Measurements from ENCODE around the gene LARGE1. TPM values are rescaled to one million over a fixed set of nuclear protein-coding genes. Genes with fewer than 3 reads are reported as not detected.
A peak's percentile ranks its signal among the peaks of the same experiment; 100 is the strongest.

Gene LARGE1
- total RNA-seq, 1 donor from 2014 or later = 119 TPM

- DNase-seq (ENCODE audit: low spot score) = no peak
- intact Hi-C loops (cut with DNase I) = loop anchor here (2.0 to 10.0 kb wide), 2 partner anchors 52 to 394 kb away; no protein-coding TSS in a partner anchor
Measured at GRCh38 chr22:33918676-33919365, 1.5 kb downstream of the LARGE1 start.

- intact Hi-C loops (cut with DNase I) = loop anchor here (2.0 to 10.0 kb wide), 2 partner anchors 51 to 393 kb away; no protein-coding TSS in a partner anchor
- DNase-seq (ENCODE audit: low spot score) = no peak
Measured at GRCh38 chr22:33917744-33918406, 2.4 kb downstream of the LARGE1 start.

DNA sequence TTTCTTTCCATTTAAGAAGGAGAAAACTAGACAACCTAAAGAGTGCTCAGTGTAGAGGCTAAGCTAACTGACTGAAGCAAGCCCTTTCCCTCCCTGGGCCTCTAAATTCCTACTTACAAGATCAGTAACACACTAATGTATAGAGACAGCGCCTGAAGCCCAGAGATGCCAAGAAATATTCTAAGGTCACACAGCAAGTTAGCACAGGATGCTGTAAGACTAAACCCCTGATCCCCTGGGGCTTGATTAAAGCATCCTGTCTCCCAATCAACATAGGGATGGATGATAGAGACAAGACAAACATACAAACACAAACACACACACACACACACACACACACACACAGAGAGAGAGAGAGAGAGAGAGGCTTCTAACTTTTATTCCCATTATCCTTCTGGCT is 5.6 kb downstream of the LARGE1 start:
- intact Hi-C loops (cut with DNase I) = loop anchor here (10.0 kb wide), 1 partner anchor 390 kb away; no protein-coding TSS in a partner anchor
- DNase-seq (ENCODE audit: low spot score) = no peak

DNA sequence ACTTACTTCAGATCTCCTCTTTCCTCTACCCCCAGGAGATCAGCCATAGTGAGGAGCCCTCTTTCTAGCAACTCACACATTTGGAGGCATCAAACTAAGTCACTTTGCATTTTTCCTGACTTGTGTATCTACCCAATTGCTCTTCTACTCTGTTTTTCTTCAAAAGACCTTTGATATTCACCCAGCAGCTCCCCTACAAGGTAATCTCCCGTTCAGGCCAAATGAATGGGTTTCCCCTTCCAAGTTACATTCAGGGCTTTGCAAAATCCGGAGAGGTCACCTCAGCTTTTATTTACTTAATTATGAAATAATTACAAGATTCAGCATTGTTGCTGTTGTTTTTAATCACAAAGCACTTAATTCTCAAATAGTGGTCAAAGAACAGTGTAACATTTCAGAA is 6.1 kb downstream of the LARGE1 start:
- intact Hi-C loops (cut with DNase I) = loop anchor here (10.0 kb wide), 1 partner anchor 389 kb away; no protein-coding TSS in a partner anchor
- DNase-seq (ENCODE audit: low spot score) = no peak

- intact Hi-C loops (cut with DNase I) = loop anchor here (10.0 kb wide), 1 partner anchor 388 kb away; no protein-coding TSS in a partner anchor
- DNase-seq (ENCODE audit: low spot score) = no peak
Measured at GRCh38 chr22:33913188-33913587, 7.1 kb downstream of the LARGE1 start.

GRCh38 chr22:33909911-33910310 is 10.4 kb downstream of the LARGE1 start:
- intact Hi-C loops (cut with DNase I) = loop anchor here (5.0 to 10.0 kb wide), 2 partner anchors 38 to 385 kb away; no protein-coding TSS in a partner anchor
- DNase-seq (ENCODE audit: low spot score) = no peak

DNA sequence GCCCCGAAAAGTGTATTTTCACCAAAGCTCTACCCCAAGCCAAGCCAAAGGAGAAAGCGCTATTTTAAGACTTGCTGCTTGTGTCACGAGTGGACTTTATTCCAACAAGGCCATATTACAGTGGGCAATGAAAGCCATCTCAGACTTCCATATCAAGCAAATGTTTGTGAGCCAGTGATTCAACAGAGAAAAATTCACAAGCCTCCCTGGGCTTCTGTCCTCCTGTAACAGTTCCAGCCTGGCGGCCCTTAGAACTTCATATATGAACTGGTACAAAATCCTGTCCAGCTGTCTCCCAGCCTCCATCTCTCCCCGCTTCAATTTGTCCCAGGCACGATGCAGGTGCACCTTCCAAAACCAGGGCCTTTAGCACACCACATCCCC is 11.2 kb downstream of the LARGE1 start:
- no peak for DNase-seq (ENCODE audit: low spot score)
- intact Hi-C loops (cut with DNase I) = loop anchor here (5.0 kb wide), 1 partner anchor 37 kb away; no protein-coding TSS in a partner anchor

DNA sequence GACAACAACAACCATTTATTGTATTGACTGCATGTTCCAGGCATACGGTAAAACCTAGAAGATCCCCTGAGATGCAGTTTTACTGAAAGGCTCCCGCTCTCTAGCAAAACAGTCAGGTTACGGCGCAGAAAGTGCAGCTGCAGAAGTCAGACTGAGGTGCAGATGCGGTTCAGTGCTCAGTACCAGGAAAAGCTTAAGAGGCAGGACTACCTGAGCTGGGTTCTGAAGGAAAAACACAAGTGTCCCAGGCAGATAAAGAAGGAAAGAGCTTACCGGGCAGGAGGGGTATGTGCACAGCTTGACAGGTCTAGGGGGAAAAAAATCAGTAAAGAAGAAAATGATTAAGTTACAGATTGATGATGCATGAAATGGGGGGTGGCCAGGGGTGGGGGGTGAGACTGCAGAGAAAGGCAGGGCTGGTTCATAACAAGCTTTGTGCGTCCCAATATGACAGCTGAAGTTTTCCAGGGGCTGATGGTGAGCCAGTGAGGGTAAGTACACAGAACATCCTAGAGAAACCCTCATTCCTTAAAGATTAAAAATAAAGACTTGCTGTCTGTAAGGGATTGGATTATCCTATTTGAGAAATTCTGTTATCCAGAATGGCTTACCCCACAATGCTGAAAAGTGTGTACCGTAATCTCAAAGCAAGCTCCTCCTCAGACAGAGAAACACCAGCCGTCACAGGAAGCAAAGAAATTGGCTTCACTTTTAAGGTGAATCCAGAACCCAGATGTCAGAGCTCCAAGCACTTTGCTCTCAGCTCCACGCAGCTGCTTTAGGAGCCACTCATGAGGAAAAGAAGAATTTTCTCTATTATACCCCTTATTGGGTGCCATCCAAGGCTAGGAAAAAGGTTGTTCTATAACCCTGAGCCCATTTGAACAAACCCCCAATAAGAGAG is 11.9 kb downstream of the LARGE1 start:
- intact Hi-C loops (cut with DNase I) = loop anchor here (5.0 kb wide), 1 partner anchor 36 kb away; no protein-coding TSS in a partner anchor
- no peak for DNase-seq (ENCODE audit: low spot score)

GRCh38 chr22:33906954-33907353 is 13.3 kb downstream of the LARGE1 start:
- DNase-seq (ENCODE audit: low spot score) = no peak
- intact Hi-C loops (cut with DNase I) = loop anchor here (5.0 kb wide), 1 partner anchor 35 kb away; no protein-coding TSS in a partner anchor

GRCh38 chr22:33906475-33906874 is 13.8 kb downstream of the LARGE1 start:
- no peak for DNase-seq (ENCODE audit: low spot score)
- intact Hi-C loops (cut with DNase I) = loop anchor here (5.0 kb wide), 1 partner anchor 34 kb away; no protein-coding TSS in a partner anchor

- intact Hi-C loops (cut with DNase I) = no loop called here
- DNase-seq (ENCODE audit: low spot score) = no peak
Measured at GRCh38 chr22:33903012-33903411, 17.3 kb downstream of the LARGE1 start.

GRCh38 chr22:33902073-33902472 is 18.2 kb downstream of the LARGE1 start:
- intact Hi-C loops (cut with DNase I) = no loop called here
- no peak for DNase-seq (ENCODE audit: low spot score)

GRCh38 chr22:33898121-33898520 is 22.2 kb downstream of the LARGE1 start:
- intact Hi-C loops (cut with DNase I) = no loop called here
- DNase-seq (ENCODE audit: low spot score) = peak; percentile 20

DNA sequence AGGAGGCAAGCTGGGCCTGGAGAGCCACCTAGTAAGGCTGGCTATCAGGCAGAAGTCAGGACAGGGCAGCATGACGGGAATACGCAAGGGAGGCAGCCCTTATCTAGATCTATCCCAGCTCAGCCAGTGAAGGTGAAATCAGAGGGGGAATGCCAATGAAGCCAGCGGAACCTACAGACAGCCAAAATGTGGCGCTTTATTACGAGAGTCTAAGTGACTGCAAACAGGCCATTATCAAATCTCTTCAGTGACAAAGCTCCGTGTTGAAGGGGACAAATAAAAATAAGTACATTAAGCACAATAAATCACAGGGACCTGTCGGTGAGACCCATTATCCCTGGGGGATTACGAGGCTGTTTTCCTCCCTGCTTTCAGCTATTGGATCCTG is 22.8 kb downstream of the LARGE1 start:
- DNase-seq (ENCODE audit: low spot score) = peak; percentile 66
- intact Hi-C loops (cut with DNase I) = no loop called here

GRCh38 chr22:33896575-33897447 is 23.5 kb downstream of the LARGE1 start:
- peak; percentile 55 for DNase-seq (ENCODE audit: low spot score)
- intact Hi-C loops (cut with DNase I) = no loop called here

DNA sequence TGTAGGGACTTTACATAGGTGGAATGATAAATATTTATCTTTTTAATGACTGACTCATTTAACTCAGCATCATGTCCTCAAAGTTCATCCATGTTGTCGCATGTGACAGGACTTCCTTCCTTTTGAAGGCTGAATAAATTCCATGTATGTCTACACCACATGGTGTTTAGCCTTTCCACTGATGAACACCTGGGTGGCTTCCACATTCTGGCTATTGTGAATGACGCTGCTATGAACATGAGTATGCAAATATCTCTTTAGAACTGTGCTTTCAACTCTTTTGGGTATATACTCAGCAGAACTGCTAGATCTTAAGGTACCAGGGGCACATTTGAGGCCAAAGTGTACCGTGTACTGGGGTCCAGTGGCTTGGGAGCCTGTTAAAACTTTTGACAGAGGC is 24.1 kb downstream of the LARGE1 start:
- no peak for DNase-seq (ENCODE audit: low spot score)
- intact Hi-C loops (cut with DNase I) = no loop called here

GRCh38 chr22:33895444-33895843 is 24.8 kb downstream of the LARGE1 start:
- intact Hi-C loops (cut with DNase I) = no loop called here
- peak; percentile 29 for DNase-seq (ENCODE audit: low spot score)

DNA sequence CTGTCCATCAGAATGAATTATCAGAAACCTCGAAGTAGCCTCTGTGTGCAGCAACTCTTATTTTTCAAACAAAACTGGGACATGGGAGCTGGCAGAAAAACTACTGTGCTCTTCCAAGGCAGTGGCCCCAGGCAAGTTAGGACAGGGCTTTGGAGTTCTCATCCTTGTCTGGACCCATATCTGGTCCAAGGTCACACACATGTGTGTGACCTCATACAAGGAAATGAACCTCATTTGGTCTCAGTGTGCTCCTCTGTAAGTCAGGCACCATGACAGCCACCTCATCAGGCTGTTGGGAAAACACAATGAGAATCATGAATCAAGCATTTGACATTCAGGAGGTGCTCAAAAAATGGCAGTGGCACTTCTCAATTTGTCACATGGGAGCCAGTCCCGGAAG is 25.8 kb downstream of the LARGE1 start:
- DNase-seq (ENCODE audit: low spot score) = peak; percentile 9
- intact Hi-C loops (cut with DNase I) = no loop called here

GRCh38 chr22:33894036-33894435 is 26.2 kb downstream of the LARGE1 start:
- no peak for DNase-seq (ENCODE audit: low spot score)
- intact Hi-C loops (cut with DNase I) = no loop called here
